ENCODE measurements around the gene RRP8.
A peak's percentile ranks its signal among the peaks of the same experiment; 100 is the strongest.

Gene RRP8

DNA sequence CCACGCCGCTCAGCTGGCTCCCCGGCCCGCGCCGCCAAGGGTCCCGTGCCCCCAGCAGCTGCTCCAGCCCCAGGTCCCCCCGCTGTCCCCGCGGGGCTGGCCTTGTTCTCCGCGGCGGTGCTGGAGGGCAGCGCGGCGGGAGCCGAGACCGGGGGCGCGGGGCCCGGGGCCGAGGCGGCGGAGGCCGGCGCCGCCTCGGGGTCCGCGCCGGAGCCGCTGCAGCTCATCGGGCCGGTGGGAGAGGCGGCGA is 8.5 kb upstream of the RRP8 start:
- Histone ChIP-seq H3K4me1 (ENCODE audit: low read length) (peaks cover 24% of the 10 kb centered on the region), H2AFZ (ENCODE audit: low read length) (no peak overlapping the region), H3K9me3 (replicated peaks; ENCODE audit: insufficient read depth, low read length) (no peaks in the 10 kb centered on the region), H3K27ac (ENCODE audit: low read length) (peak overlapping the region; percentile 94; the same call in 1 of the 2 replicates), H3K4me2 (ENCODE audit: low read depth, low read length) (peak overlapping the region; percentile 88), H3K79me2 (ENCODE audit: low read length) (peaks cover 24% of the 10 kb centered on the region), H3K36me3 (replicated peaks; ENCODE audit: insufficient read depth, low read length) (no peaks in the 10 kb centered on the region), H3K27me3 (replicated peaks; ENCODE audit: insufficient read depth, low read length) (no peaks in the 10 kb centered on the region), H3K9ac (ENCODE audit: low read length) (peak overlapping the region; percentile 81), H3K4me3 (ENCODE audit: low read length) (peak overlapping the region; percentile 78), H3F3A (ENCODE audit: insufficient read depth, low read length) (peaks cover 21% of the 10 kb centered on the region), H3K9me2 (replicated peaks; ENCODE audit: insufficient read depth, low read length) (no peaks in the 10 kb centered on the region), H4K20me1 (ENCODE audit: insufficient read depth, low read length) (no peaks in the 10 kb centered on the region)
- DNase-seq, result no peak
- no peak for TF ChIP-seq CTCF (IDR thresholded peaks at IDR 0.05; ENCODE audit: low read length)
- TF ChIP-seq EZH2 (optimal IDR thresholded peaks at IDR 0.05; ENCODE audit: low read depth, low read length), result no peak
- no peak for TF ChIP-seq EZH2phosphoT487 (IDR thresholded peaks at IDR 0.05; ENCODE audit: low read length)

DNA sequence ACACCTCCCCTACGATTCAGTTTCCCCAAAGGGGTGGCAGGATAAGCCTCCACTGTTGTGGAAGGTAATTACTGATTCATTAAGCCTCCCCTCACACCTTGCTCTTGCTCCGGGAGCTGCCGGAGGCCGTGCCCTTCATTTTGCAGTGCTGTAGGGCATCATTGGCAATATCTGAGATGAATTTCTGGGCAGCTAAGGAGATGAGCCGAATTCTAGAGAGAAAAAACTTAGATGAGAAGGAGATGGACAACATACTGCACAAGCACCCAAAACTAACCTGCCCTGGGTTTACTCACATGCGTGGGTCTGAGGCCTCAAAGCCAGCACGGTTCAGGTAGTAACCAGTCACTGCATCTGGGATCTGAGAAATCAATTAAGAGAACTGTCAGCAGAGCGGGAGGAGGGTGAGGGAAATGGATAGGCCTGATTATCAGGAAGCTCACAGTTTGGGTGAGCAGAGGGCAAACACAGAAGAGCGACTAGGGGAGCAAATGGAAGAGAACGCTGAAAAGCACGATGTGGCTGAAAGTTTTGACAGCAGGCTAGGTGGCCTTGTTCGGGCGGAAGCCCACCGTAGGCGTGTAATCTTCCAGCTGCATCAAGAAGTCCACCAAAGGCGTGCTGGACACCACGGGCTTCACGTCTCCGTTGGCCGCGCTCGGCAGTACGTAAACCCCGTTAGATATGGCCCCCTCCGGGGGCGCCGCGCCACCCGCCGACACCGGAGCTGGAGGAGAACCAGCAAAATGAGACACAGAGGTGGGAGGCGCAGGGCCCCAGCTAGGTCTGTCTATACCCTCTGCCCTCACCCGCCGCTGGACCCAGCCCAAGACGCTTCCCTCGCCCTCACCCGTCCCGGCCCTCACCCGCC is 7.9 kb upstream of the RRP8 start:
- H3K9ac ChIP-seq (ENCODE audit: low read length), result peak overlapping the region; percentile 81
- H3K27ac ChIP-seq (ENCODE audit: low read length), result peak overlapping the region; percentile 20; the same call in 1 of the 2 replicates
- H3K36me3 ChIP-seq (replicated peaks; ENCODE audit: insufficient read depth, low read length), result no peaks in the 10 kb centered on the region
- no peak overlapping the region for H2AFZ ChIP-seq (ENCODE audit: low read length)
- peak overlapping the region; percentile 88 for H3K4me2 ChIP-seq (ENCODE audit: low read depth, low read length)
- peaks cover 24% of the 10 kb centered on the region for H3K79me2 ChIP-seq (ENCODE audit: low read length)
- H3K9me2 ChIP-seq (replicated peaks; ENCODE audit: insufficient read depth, low read length), result no peaks in the 10 kb centered on the region
- TF ChIP-seq CTCF (IDR thresholded peaks at IDR 0.05; ENCODE audit: low read length) (no peak), EZH2phosphoT487 (IDR thresholded peaks at IDR 0.05; ENCODE audit: low read length) (no peak), EZH2 (optimal IDR thresholded peaks at IDR 0.05; ENCODE audit: low read depth, low read length) (no peak)
- no peaks in the 10 kb centered on the region for H4K20me1 ChIP-seq (ENCODE audit: insufficient read depth, low read length)
- H3K27me3 ChIP-seq (replicated peaks; ENCODE audit: insufficient read depth, low read length), result no peaks in the 10 kb centered on the region
- peak overlapping the region; percentile 78 for H3K4me3 ChIP-seq (ENCODE audit: low read length)
- H3K4me1 ChIP-seq (ENCODE audit: low read length), result peaks cover 29% of the 10 kb centered on the region
- H3K9me3 ChIP-seq (replicated peaks; ENCODE audit: insufficient read depth, low read length), result no peaks in the 10 kb centered on the region
- DNase-seq, result no peak
- H3F3A ChIP-seq (ENCODE audit: insufficient read depth, low read length), result peaks cover 26% of the 10 kb centered on the region

- peaks cover 30% of the 10 kb centered on the region for H3F3A ChIP-seq (ENCODE audit: insufficient read depth, low read length)
- peaks cover 35% of the 10 kb centered on the region for H3K4me1 ChIP-seq (ENCODE audit: low read length)
- H3K4me3 ChIP-seq (ENCODE audit: low read length), result no peak overlapping the region
- TF ChIP-seq EZH2 (optimal IDR thresholded peaks at IDR 0.05; ENCODE audit: low read depth, low read length) (no peak), CTCF (IDR thresholded peaks at IDR 0.05; ENCODE audit: low read length) (no peak), EZH2phosphoT487 (IDR thresholded peaks at IDR 0.05; ENCODE audit: low read length) (no peak)
- no peaks in the 10 kb centered on the region for H3K36me3 ChIP-seq (replicated peaks; ENCODE audit: insufficient read depth, low read length)
- no peak overlapping the region for H3K27ac ChIP-seq (ENCODE audit: low read length)
- no peak overlapping the region for H2AFZ ChIP-seq (ENCODE audit: low read length)
- H3K9me3 ChIP-seq (replicated peaks; ENCODE audit: insufficient read depth, low read length), result no peaks in the 10 kb centered on the region
- H3K4me2 ChIP-seq (ENCODE audit: low read depth, low read length), result no peak overlapping the region; the same call in 1 of the 2 replicates
- peaks cover 25% of the 10 kb centered on the region for H3K79me2 ChIP-seq (ENCODE audit: low read length)
- no peaks in the 10 kb centered on the region for H3K27me3 ChIP-seq (replicated peaks; ENCODE audit: insufficient read depth, low read length)
- DNase-seq, result no peak
- H3K9ac ChIP-seq (ENCODE audit: low read length), result no peak overlapping the region
- no peaks in the 10 kb centered on the region for H4K20me1 ChIP-seq (ENCODE audit: insufficient read depth, low read length)
- H3K9me2 ChIP-seq (replicated peaks; ENCODE audit: insufficient read depth, low read length), result no peaks in the 10 kb centered on the region
These were observed 7.2 kb upstream of the RRP8 start for GRCh38 chr11:6610591-6610990.

Measured in MM.1S (cell line).